Gastroesophageal sphincter (tissue), 3 donors: ENCODE data around the gene USP54.

ENCODE experiments used
- CTCF ChIP-seq, 4 experiments: fragments of 200-600 bp in 2 of 4; fragments of 450-650 bp in 2 of 4; sonication (generic) in 1 of 4; IDR thresholded peaks; one replicate each; pipeline ENCODE4 v1.5.1; 2017 to 2019; ENCODE audit warnings: antibody characterized with exemption in 4 of 4, mild to moderate bottlenecking in 2 of 4, moderate library complexity in 2 of 4
- POLR2A ChIP-seq, 2 donors: fragments of 450-650 bp; IDR thresholded peaks; one replicate each; pipeline ENCODE4 v1.6.1; 2017; ENCODE audit warnings: antibody characterized with exemption in 2 of 2, mild to moderate bottlenecking in 2 of 2, moderate library complexity in 1 of 2
- POLR2AphosphoS5 ChIP-seq: sonication (generic); formaldehyde crosslinking; IDR thresholded peaks from one replicate; pipeline ENCODE4 v1.6.1; 2017; ENCODE audit warnings: antibody characterized with exemption

- TF ChIP-seq POLR2A (IDR thresholded peaks at IDR 0.05) (no peak), POLR2AphosphoS5 (no peak), CTCF (IDR thresholded peaks at IDR 0.05) (no peak)
These were observed 2.7 kb upstream of the USP54 start for GRCh38 chr10:73593812-73594211.
